Progenitor cell of endocrine pancreas (in vitro differentiated cells): ENCODE results near the gene PCMTD2. TPM values are rescaled to one million over a fixed set of nuclear protein-coding genes. Genes with fewer than 3 reads are reported as not detected.

ENCODE experiments used
- DNase-seq: peaks from one replicate; pipeline ENCODE4 v3.0.0; 2021; ENCODE audit warnings: low spot score; ENCODE audit not compliant: unreplicated experiment
- H3K27ac Mint-ChIP-seq: 2 replicates; pipeline ENCODE4 v1.8.0; 2021; ENCODE audit warnings: mild to moderate bottlenecking, moderate library complexity, mixed read lengths
- H3K27me3 Mint-ChIP-seq: 2 replicates; pipeline ENCODE4 v1.8.0; 2021; ENCODE audit warnings: mixed read lengths
- H3K36me3 Mint-ChIP-seq: 2 replicates; pipeline ENCODE4 v1.8.0; 2022; ENCODE audit warnings: mixed read lengths; ENCODE audit not compliant: insufficient read depth
- H3K4me1 Mint-ChIP-seq: 2 replicates; pipeline ENCODE4 v1.8.0; 2021; ENCODE audit warnings: low read depth, mixed read lengths
- H3K4me3 Mint-ChIP-seq: 2 replicates; pipeline ENCODE4 v1.8.0; 2021; ENCODE audit warnings: low read depth, mild to moderate bottlenecking, moderate library complexity, mixed read lengths
- H3K9me3 Mint-ChIP-seq: 2 replicates; pipeline ENCODE4 v1.8.0; 2021; ENCODE audit warnings: low read depth, mixed read lengths
- CTCF ChIP-seq: fragments of 200-600 bp; sonication (generic); IDR thresholded peaks from one replicate; pipeline ENCODE4 v1.5.0; 2021; ENCODE audit warnings: antibody characterized with exemption, mild to moderate bottlenecking; ENCODE audit not compliant: unreplicated experiment
- total RNA-seq: library from RNA; stranded (reverse); gene quantifications from 2 replicates; pipeline ENCODE4 v1.2.1, GENCODE V29; 2021

PCMTD2 gene
- total RNA-seq, 1 donor from 2014 or later = 106 TPM

- Mint-ChIP-seq H3K27me3 (no peaks in the 10 kb centered on the region), H3K27ac (no peak overlapping the region), H3K9me3 (no peaks in the 10 kb centered on the region), H3K4me3 (no peak overlapping the region), H3K4me1 (peaks cover 30% of the 10 kb centered on the region), H3K36me3 (peaks cover 2% of the 10 kb centered on the region)
- DNase-seq = no peak
- no peak for TF ChIP-seq CTCF
Measured at GRCh38 chr20:64258071-64258823, 2.7 kb downstream of the PCMTD2 start.

GRCh38 chr20:64260239-64260638 is 4.7 kb downstream of the PCMTD2 start:
- Mint-ChIP-seq H3K4me3 (no peak overlapping the region), H3K27me3 (no peaks in the 10 kb centered on the region), H3K4me1 (peaks cover 23% of the 10 kb centered on the region), H3K27ac (no peak overlapping the region), H3K9me3 (no peaks in the 10 kb centered on the region), H3K36me3 (peaks cover 4% of the 10 kb centered on the region)
- DNase-seq = no peak
- no peak for TF ChIP-seq CTCF

GRCh38 chr20:64261138-64261537 is 5.6 kb downstream of the PCMTD2 start:
- H3K36me3 Mint-ChIP-seq = peaks cover 4% of the 10 kb centered on the region
- no peaks in the 10 kb centered on the region for H3K9me3 Mint-ChIP-seq
- H3K4me3 Mint-ChIP-seq = no peak overlapping the region
- TF ChIP-seq CTCF = no peak
- H3K27me3 Mint-ChIP-seq = no peaks in the 10 kb centered on the region
- H3K4me1 Mint-ChIP-seq = peaks cover 22% of the 10 kb centered on the region
- no peak for DNase-seq
- peak overlapping the region; percentile 43 for H3K27ac Mint-ChIP-seq

- no peak for DNase-seq
- no peak for TF ChIP-seq CTCF
- no peak overlapping the region for H3K27ac Mint-ChIP-seq
- H3K36me3 Mint-ChIP-seq = peaks cover 9% of the 10 kb centered on the region
- H3K9me3 Mint-ChIP-seq = no peaks in the 10 kb centered on the region
- H3K4me1 Mint-ChIP-seq = peaks cover 2% of the 10 kb centered on the region
- H3K27me3 Mint-ChIP-seq = no peaks in the 10 kb centered on the region
- H3K4me3 Mint-ChIP-seq = no peak overlapping the region
Measured at GRCh38 chr20:64264091-64264490, 8.5 kb downstream of the PCMTD2 start.

GRCh38 chr20:64265201-64265600 is 9.7 kb downstream of the PCMTD2 start:
- H3K4me3 Mint-ChIP-seq = no peak overlapping the region
- H3K27ac Mint-ChIP-seq = no peak overlapping the region
- TF ChIP-seq CTCF = no peak
- H3K4me1 Mint-ChIP-seq = peaks cover 2% of the 10 kb centered on the region
- no peaks in the 10 kb centered on the region for H3K27me3 Mint-ChIP-seq
- DNase-seq = no peak
- H3K36me3 Mint-ChIP-seq = peaks cover 19% of the 10 kb centered on the region
- H3K9me3 Mint-ChIP-seq = peaks cover 4% of the 10 kb centered on the region
